H1 (cell line): Measurements from ENCODE around the gene TUBGCP6. TPM values are rescaled to one million over a fixed set of nuclear protein-coding genes. Genes with fewer than 3 reads are reported as not detected.

ENCODE experiments used
- RNF2 ChIP-seq: fragments of 200-900, 300-1000 bp; sonication (generic); IDR thresholded peaks from 2 replicates; pipeline ENCODE4 v1.7.1; 2016; ENCODE audit warnings: borderline replicate concordance, low read depth, mild to moderate bottlenecking, antibody characterized with exemption, low read length; ENCODE audit not compliant: poor library complexity, severe bottlenecking; ENCODE audit errors: missing control alignments
- polyA plus RNA-seq, 7 experiments: library from polyadenylated mRNA; depleted of rRNA in 3 of 7; stranded (reverse) in 5 of 7; unstranded in 2 of 7; fragments of >200 nt in 5 of 7; fragments of 200-250 nt in 2 of 7; gene quantifications; 1 replicate in 5 of 7; 2 replicates in 1 of 7; 4 replicates in 1 of 7; pipeline versions ENCODE4 v1.2.1 to v1.2.3, GENCODE V29; 2011 to 2013; ENCODE audit warnings: missing spikeins in 2 of 7, mixed read lengths in 2 of 7
- total RNA-seq: library from RNA; stranded (reverse); fragmentation: NEBNext Ultra II Directional; extraction: Animal tissue kit (Norgen Biotek cat#: 25700); gene quantifications from 2 replicates; pipeline ENCODE4 v1.2.1, GENCODE V29; 2021
- TF ChIP-seq, protein P1 (sequence below): IDR thresholded peaks from 2 replicates; pipeline ENCODE4 v1.6.1; 2011; ENCODE audit warnings: low read length, improper control_type of control experiment

TUBGCP6 gene
- total and polyA plus RNA-seq, 2 of the 8 experiments (the other 6 are each of a cell fraction or from before 2014, with no cell fraction given): 24.2 to 24.7 TPM

DNA sequence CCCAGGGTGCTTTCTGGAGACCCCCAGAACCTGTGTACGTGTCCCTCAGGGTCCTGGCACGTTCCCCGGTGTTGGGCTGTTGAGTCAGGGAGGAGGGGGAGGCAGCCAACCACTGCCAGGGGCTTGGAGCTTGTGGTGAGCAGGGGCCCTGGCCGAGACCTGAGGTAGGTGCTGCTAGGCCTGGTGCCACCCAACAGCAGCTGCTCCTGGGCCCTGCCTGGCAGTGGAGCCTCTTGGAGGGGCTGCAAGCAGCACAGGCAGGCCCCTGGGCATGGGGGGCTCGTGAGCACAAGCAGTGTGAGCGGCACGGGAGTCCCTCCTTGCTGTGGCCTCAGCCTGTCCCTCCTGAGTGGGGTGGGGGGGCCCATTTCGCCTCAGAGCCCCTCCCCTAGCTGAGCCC lies 51.2 kb downstream of the TUBGCP6 start (continued):
- TF ChIP-seq, protein P1, sequence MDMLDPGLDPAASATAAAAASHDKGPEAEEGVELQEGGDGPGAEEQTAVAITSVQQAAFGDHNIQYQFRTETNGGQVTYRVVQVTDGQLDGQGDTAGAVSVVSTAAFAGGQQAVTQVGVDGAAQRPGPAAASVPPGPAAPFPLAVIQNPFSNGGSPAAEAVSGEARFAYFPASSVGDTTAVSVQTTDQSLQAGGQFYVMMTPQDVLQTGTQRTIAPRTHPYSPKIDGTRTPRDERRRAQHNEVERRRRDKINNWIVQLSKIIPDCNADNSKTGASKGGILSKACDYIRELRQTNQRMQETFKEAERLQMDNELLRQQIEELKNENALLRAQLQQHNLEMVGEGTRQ: no peak
- TF ChIP-seq RNF2: no peak
